Endothelial cell of umbilical vein (primary cell): ENCODE results near the gene PTGES. TPM values are rescaled to one million over a fixed set of nuclear protein-coding genes. Genes with fewer than 3 reads are reported as not detected.

Source experiments
- BruUV-seq: library from RNA; stranded (reverse); fragments of 400-500 nt; replicated peaks from 2 replicates; lab custom pipeline; 2021; lab: Mats Ljungman, UMichigan
- CTCF ChIA-PET: fragments of 300-600, 350-600 bp; sonication (Branson Sonifier 250); formaldehyde crosslinking; loops from one replicate; lab custom pipeline; 2021; ENCODE audit warnings: antibody characterized with exemption, inconsistent platforms; lab: Charles Lee
- POLR2A ChIA-PET: fragments of 300-600, 350-600 bp; sonication (Branson Sonifier 250); formaldehyde crosslinking; loops from one replicate; lab custom pipeline; 2021; ENCODE audit warnings: antibody characterized with exemption, inconsistent platforms; lab: Charles Lee
- DNase-seq: peaks from one replicate; pipeline ENCODE4 v3.0.0-alpha.2; 2011; ENCODE audit warnings: low read depth, low spot score
- FAIRE-seq: peaks from 2 replicates; lab custom pipeline; 2011; peaks lifted over from hg19 to GRCh38; lab: Jason Lieb, UNC
- H2AFZ ChIP-seq: 2 replicates; pipeline ENCODE4 v1.6.0; 2012; ENCODE audit warnings: low read depth, low read length, control low read depth, inconsistent platforms
- H3K27ac ChIP-seq: 2 replicates; pipeline ENCODE4 v1.5.1; 2011; ENCODE audit warnings: low read depth, mild to moderate bottlenecking, control low read depth, low read length, moderate library complexity; ENCODE audit not compliant: insufficient read depth
- H3K27me3 ChIP-seq, 2 experiments: 2 replicates each; pipeline versions ENCODE4 v1.6.0 to v1.6.1; 2011; ENCODE audit warnings: low read length in 2 of 2, mixed read lengths in 1 of 2; ENCODE audit not compliant: control insufficient read depth in 2 of 2, insufficient read depth in 2 of 2
- H3K36me3 ChIP-seq, 2 experiments: 2 replicates in 1 of 2; 3 replicates in 1 of 2; pipeline ENCODE4 v1.5.1; 2011; ENCODE audit warnings: low read length in 2 of 2, mild to moderate bottlenecking in 1 of 2, moderate library complexity in 1 of 2; ENCODE audit not compliant: control insufficient read depth in 2 of 2, insufficient read depth in 2 of 2; ENCODE audit errors: extremely low read depth in 1 of 2
- H3K4me1 ChIP-seq: 3 replicates; pipeline ENCODE4 v1.5.1; 2011; ENCODE audit warnings: mild to moderate bottlenecking, low read length; ENCODE audit not compliant: control insufficient read depth, insufficient read depth; ENCODE audit errors: extremely low read depth
- H3K4me2 ChIP-seq: 2 replicates; pipeline ENCODE4 v1.6.1; 2011; ENCODE audit warnings: low read length, control low read depth, mixed read lengths; ENCODE audit not compliant: insufficient read depth
- H3K4me3 ChIP-seq, 3 experiments: fragments of 200-600 bp in 1 of 3; sonication (generic), shearing (Covaris generic) in 1 of 3; replicated peaks in 1 of 3; 2 replicates each; pipeline ENCODE4 v1.5.1; 2011 to 2016; ENCODE audit warnings: control low read depth in 3 of 3, low read length in 3 of 3, mild to moderate bottlenecking in 2 of 3, inconsistent platforms in 1 of 3, low read depth in 1 of 3, moderate library complexity in 1 of 3; ENCODE audit not compliant: insufficient read depth in 1 of 3
- H3K79me2 ChIP-seq: 2 replicates; pipeline ENCODE4 v1.6.0; 2012; ENCODE audit warnings: low read length, inconsistent platforms; ENCODE audit not compliant: control insufficient read depth, insufficient read depth
- H3K9ac ChIP-seq: replicated peaks from 2 replicates; pipeline ENCODE3; 2011; ENCODE audit warnings: low read length, control low read depth; ENCODE audit not compliant: insufficient read depth; ENCODE audit errors: extremely low read depth
- H3K9me1 ChIP-seq: replicated peaks from 3 replicates; pipeline ENCODE4 v1.6.0; 2011; ENCODE audit warnings: mild to moderate bottlenecking, low read length; ENCODE audit not compliant: control insufficient read depth, insufficient read depth; ENCODE audit errors: extremely low read depth
- H3K9me3 ChIP-seq: replicated peaks from 2 replicates; pipeline ENCODE4 v1.5.1; 2012; ENCODE audit warnings: low read length, inconsistent platforms; ENCODE audit not compliant: control insufficient read depth, insufficient read depth
- H4K20me1 ChIP-seq: replicated peaks from 2 replicates; pipeline ENCODE3; 2011; ENCODE audit warnings: mild to moderate bottlenecking, low read length; ENCODE audit not compliant: control insufficient read depth, insufficient read depth; ENCODE audit errors: extremely low read depth
- CTCF ChIP-seq, 2 donors: IDR thresholded peaks; 1 replicate in 1 of 2; 2 replicates in 1 of 2; pipeline ENCODE4 v1.5.1; 2011; ENCODE audit warnings: low read length in 2 of 2, mild to moderate bottlenecking in 2 of 2, moderate library complexity in 2 of 2, control low read depth in 1 of 2, inconsistent platforms in 1 of 2, low read depth in 1 of 2; ENCODE audit not compliant: insufficient read depth in 1 of 2; ENCODE audit errors: extremely low read depth in 1 of 2
- EZH2 ChIP-seq: IDR thresholded peaks from 2 replicates; pipeline ENCODE4 v1.6.1; 2012; ENCODE audit warnings: borderline replicate concordance, low read depth, mild to moderate bottlenecking, moderate library complexity, low read length, inconsistent platforms; ENCODE audit not compliant: severe bottlenecking
- GATA2 ChIP-seq: IDR thresholded peaks from 2 replicates; pipeline ENCODE4 v1.7.0; 2011; ENCODE audit warnings: low read depth, mild to moderate bottlenecking, moderate library complexity, mixed read lengths, low read length; ENCODE audit not compliant: insufficient read length, insufficient read depth
- MYC ChIP-seq: IDR thresholded peaks from one replicate; pipeline ENCODE4 v1.6.1; 2011; ENCODE audit warnings: mild to moderate bottlenecking, low read depth, low read length
- dilution Hi-C: fragments of 300-500 bp; cut with MboI; formaldehyde crosslinking; loops from one replicate; pipeline ENCODE4 v1.15.0; 2019; ENCODE audit warnings: low sequenced_read_pairs; ENCODE audit not compliant: extremely low pct_ligation_motif_present
- intact Hi-C: fragments of 100-400 bp; cut with micrococcal nuclease; formaldehyde crosslinking; loops from one replicate; pipeline ENCODE4 v1.10.0; 2022
- polyA plus RNA-seq, 4 experiments: library from polyadenylated mRNA; depleted of rRNA in 3 of 4; stranded (reverse) in 3 of 4; unstranded in 1 of 4; fragments of >200 nt; gene quantifications; 2 replicates each; pipeline versions ENCODE4 v1.2.1 to v1.2.3, GENCODE V29; 2011 to 2012; ENCODE audit warnings: missing spikeins in 1 of 4
- total RNA-seq: library from RNA; stranded (reverse); gene quantifications from 2 replicates; pipeline ENCODE4 v1.2.3, GENCODE V29; 2021

PTGES gene
- total and polyA plus RNA-seq, 2 donors (not counting 3 experiments of a cell fraction or from before 2014, with no cell fraction given) = not detected

DNA sequence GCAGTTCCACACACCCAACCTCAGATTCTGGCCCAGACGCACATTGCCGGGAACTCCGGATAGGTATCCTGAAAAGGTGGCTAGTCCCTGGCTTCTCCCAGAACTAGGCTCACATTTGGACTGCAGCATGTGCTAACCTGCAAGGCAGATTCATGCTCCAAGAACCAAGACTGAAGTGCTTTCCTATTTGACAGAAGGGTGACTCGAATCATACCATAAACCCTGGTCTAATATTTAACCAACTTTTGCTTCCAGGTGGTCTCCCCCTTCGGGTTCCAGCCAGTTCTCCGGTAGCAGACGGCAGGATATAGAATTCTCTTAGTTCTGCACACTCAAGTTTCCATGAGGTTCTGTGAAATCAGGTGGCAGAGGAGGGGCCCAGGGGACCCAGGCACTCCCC lies 7.6 kb downstream of the PTGES start:
- DNase-seq = no peak
- no TSS peak for BruUV-seq
- Histone ChIP-seq H4K20me1 (no peaks in the 10 kb centered on the region), H3K9ac (no peak overlapping the region), H3K27me3 (peaks cover 0 to 3% of the 10 kb centered on the region in 2 experiments), H3K9me3 (no peaks in the 10 kb centered on the region), H3K4me1 (no peaks in the 10 kb centered on the region), H3K27ac (no peak overlapping the region), H3K4me2 (no peak overlapping the region), H2AFZ (no peak overlapping the region), H3K9me1 (no peaks in the 10 kb centered on the region), H3K4me3 (no peak overlapping the region), H3K36me3 (no peaks in the 10 kb centered on the region), H3K79me2 (no peaks in the 10 kb centered on the region)
- ChIA-PET CTCF (interaction anchor here (1.0 kb wide), 1 partner anchor 8 kb away, joined by 4 read pairs; no protein-coding TSS in a partner anchor), POLR2A (no interaction called here)
- FAIRE-seq = no peak
- dilution Hi-C loops = no loop called here
- intact Hi-C loops = no loop called here
- TF ChIP-seq CTCF (IDR thresholded peaks at IDR 0.05; ENCODE audit: extremely low read depth in 1 of 2, insufficient read depth in 1 of 2, low read depth in 1 of 2, low read length in 2 of 2) = no peak
- no peak for TF ChIP-seq EZH2
- TF ChIP-seq MYC = no peak
- TF ChIP-seq GATA2 = no peak
